Loucy (cell line): ENCODE measurements around the gene LOXHD1.

Experiments used
- H2AFZ ChIP-seq: fragments of 200-600 bp; sonication (generic); 2 replicates; pipeline ENCODE4 v1.6.0; 2016; ENCODE audit warnings: antibody characterized with exemption, mild to moderate bottlenecking, low read length, moderate library complexity
- H3F3A ChIP-seq: fragments of 200-600 bp; 2 replicates; pipeline ENCODE4 v1.6.0; 2016; ENCODE audit warnings: antibody characterized with exemption, low read depth, mild to moderate bottlenecking
- H3K27me3 ChIP-seq: fragments of 200-600 bp; sonication (generic); 2 replicates; pipeline ENCODE4 v1.6.1; 2014; ENCODE audit warnings: low read length, mild to moderate bottlenecking; ENCODE audit not compliant: insufficient read depth, poor library complexity, severe bottlenecking
- H3K36me3 ChIP-seq: fragments of 200-600 bp; sonication (generic); 2 replicates; pipeline ENCODE4 v1.6.1; 2016; ENCODE audit warnings: low read length; ENCODE audit not compliant: insufficient read depth
- H3K4me1 ChIP-seq: fragments of 200-600 bp; sonication (generic); 2 replicates; pipeline ENCODE4 v1.5.1; 2014; ENCODE audit warnings: low read length, mild to moderate bottlenecking; ENCODE audit not compliant: insufficient read depth, poor library complexity, severe bottlenecking
- H3K4me2 ChIP-seq: fragments of 200-600 bp; sonication (generic); 2 replicates; pipeline ENCODE4 v1.6.0; 2014; ENCODE audit warnings: antibody characterized with exemption, low read length, low read depth, mild to moderate bottlenecking; ENCODE audit not compliant: poor library complexity, severe bottlenecking
- H3K4me3 ChIP-seq: fragments of 200-600 bp; sonication (generic); 2 replicates; pipeline ENCODE4 v1.5.1; 2014; ENCODE audit warnings: low read length, mild to moderate bottlenecking, mixed read lengths; ENCODE audit not compliant: poor library complexity, severe bottlenecking
- H3K79me2 ChIP-seq: fragments of 200-600 bp; sonication (generic); 2 replicates; pipeline ENCODE4 v1.6.1; 2014; ENCODE audit warnings: low read length; ENCODE audit not compliant: insufficient read depth
- H3K9ac ChIP-seq: fragments of 200-600 bp; sonication (generic); 2 replicates; pipeline ENCODE4 v1.6.0; 2014; ENCODE audit warnings: mild to moderate bottlenecking, low read depth, low read length, moderate library complexity; ENCODE audit not compliant: poor library complexity, severe bottlenecking
- H3K9me2 ChIP-seq: fragments of 200-600 bp; sonication (generic); replicated peaks from 2 replicates; pipeline ENCODE4 v1.6.1; 2016; ENCODE audit warnings: low read depth, low read length, mixed read lengths
- H3K9me3 ChIP-seq: fragments of 200-600 bp; sonication (generic); 2 replicates; pipeline ENCODE4 v1.6.1; 2014; ENCODE audit warnings: mild to moderate bottlenecking, antibody characterized with exemption, low read length, low read depth; ENCODE audit not compliant: insufficient read depth
- H4K20me1 ChIP-seq: fragments of 200-600 bp; sonication (generic); 2 replicates; pipeline ENCODE4 v1.6.0; 2014; ENCODE audit warnings: antibody characterized with exemption, low read length, mild to moderate bottlenecking; ENCODE audit not compliant: insufficient read depth, poor library complexity, severe bottlenecking
- EZH2phosphoT487 ChIP-seq: fragments of 200-600 bp; IDR thresholded peaks from 2 replicates; pipeline ENCODE4 v1.6.1; 2018; ENCODE audit warnings: antibody characterized with exemption, mild to moderate bottlenecking, moderate library complexity, borderline replicate concordance
- TF ChIP-seq, protein P1 (sequence below): fragments of 200-600 bp; sonication (generic); conservative IDR thresholded peaks from 2 replicates; pipeline ENCODE4 v1.5.1; 2014; ENCODE audit warnings: mild to moderate bottlenecking, antibody characterized with exemption, low read length

Gene LOXHD1

GRCh38 chr18:46649071-46649862, 7.8 kb downstream of the LOXHD1 start:
- Histone ChIP-seq H3K9me2 (no peaks in the 10 kb centered on the region), H3K9ac (no peak overlapping the region), H3F3A (no peaks in the 10 kb centered on the region), H4K20me1 (no peaks in the 10 kb centered on the region), H3K79me2 (no peaks in the 10 kb centered on the region), H3K4me2 (no peak overlapping the region), H2AFZ (no peak overlapping the region), H3K9me3 (no peaks in the 10 kb centered on the region), H3K4me1 (no peaks in the 10 kb centered on the region), H3K4me3 (no peak overlapping the region), H3K36me3 (no peaks in the 10 kb centered on the region), H3K27me3 (no peaks in the 10 kb centered on the region)
- TF ChIP-seq, protein P1, sequence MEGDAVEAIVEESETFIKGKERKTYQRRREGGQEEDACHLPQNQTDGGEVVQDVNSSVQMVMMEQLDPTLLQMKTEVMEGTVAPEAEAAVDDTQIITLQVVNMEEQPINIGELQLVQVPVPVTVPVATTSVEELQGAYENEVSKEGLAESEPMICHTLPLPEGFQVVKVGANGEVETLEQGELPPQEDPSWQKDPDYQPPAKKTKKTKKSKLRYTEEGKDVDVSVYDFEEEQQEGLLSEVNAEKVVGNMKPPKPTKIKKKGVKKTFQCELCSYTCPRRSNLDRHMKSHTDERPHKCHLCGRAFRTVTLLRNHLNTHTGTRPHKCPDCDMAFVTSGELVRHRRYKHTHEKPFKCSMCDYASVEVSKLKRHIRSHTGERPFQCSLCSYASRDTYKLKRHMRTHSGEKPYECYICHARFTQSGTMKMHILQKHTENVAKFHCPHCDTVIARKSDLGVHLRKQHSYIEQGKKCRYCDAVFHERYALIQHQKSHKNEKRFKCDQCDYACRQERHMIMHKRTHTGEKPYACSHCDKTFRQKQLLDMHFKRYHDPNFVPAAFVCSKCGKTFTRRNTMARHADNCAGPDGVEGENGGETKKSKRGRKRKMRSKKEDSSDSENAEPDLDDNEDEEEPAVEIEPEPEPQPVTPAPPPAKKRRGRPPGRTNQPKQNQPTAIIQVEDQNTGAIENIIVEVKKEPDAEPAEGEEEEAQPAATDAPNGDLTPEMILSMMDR = no peak
- no peak for TF ChIP-seq EZH2phosphoT487

DNA sequence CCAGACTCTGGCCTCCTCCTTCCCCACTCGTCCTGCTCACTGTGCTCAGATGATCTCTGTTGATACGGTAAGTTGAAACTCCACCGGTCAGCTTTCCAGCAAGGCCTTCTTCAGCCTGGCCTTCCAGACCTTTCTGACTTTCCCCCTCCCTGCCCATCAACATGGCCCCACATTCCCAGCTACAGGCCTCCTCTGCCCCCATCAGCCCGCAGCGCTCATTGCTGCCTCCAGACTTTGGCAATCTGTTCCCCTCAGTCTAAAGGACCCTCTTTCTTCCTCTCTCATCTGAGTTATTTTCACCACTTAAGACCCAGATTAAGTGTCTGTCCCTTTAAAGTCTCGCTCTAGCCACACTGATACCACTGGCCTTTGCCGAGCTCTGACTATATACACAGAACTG, 10.6 kb downstream of the LOXHD1 start:
- Histone ChIP-seq H2AFZ (no peak overlapping the region), H3F3A (no peaks in the 10 kb centered on the region), H3K4me1 (no peaks in the 10 kb centered on the region), H3K9me3 (no peaks in the 10 kb centered on the region), H3K9ac (no peak overlapping the region), H3K4me2 (no peak overlapping the region), H3K27me3 (no peaks in the 10 kb centered on the region), H4K20me1 (no peaks in the 10 kb centered on the region), H3K79me2 (no peaks in the 10 kb centered on the region), H3K4me3 (no peak overlapping the region), H3K9me2 (no peaks in the 10 kb centered on the region), H3K36me3 (no peaks in the 10 kb centered on the region)
- TF ChIP-seq, protein P1 = no peak
- TF ChIP-seq EZH2phosphoT487 = no peak

DNA sequence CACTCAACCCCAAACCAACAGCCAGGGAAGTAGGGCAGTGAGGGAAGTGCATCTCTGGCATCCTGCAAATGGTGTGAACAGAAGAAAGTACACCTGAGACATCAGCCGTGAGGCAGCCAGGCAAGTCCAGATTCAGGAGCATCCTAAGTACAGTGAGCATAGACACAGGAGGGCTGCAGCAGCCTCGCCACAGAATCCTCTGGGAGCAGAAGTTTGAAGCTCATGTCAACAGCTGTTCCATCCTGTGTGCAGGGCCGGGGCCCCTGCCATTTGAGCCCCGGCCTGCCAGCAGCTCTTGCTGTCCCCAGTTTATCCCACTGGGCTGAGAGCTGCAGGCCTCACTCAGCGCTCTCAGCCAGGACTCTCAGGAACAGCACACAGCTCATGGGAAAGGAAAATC, 14.5 kb downstream of the LOXHD1 start:
- TF ChIP-seq, protein P1 = no peak
- no peak for TF ChIP-seq EZH2phosphoT487
- Histone ChIP-seq H2AFZ (no peak overlapping the region), H3K79me2 (no peaks in the 10 kb centered on the region), H3K4me2 (no peak overlapping the region), H4K20me1 (no peaks in the 10 kb centered on the region), H3K4me3 (no peak overlapping the region), H3K27me3 (no peaks in the 10 kb centered on the region), H3F3A (no peaks in the 10 kb centered on the region), H3K9me3 (no peaks in the 10 kb centered on the region), H3K36me3 (no peaks in the 10 kb centered on the region), H3K4me1 (no peaks in the 10 kb centered on the region), H3K9ac (no peak overlapping the region), H3K9me2 (no peaks in the 10 kb centered on the region)
